SH-SY5Y (cell line): ENCODE results near the gene TUSC2.

Experiments
- GATA2 ChIP-seq: IDR thresholded peaks from 2 replicates; pipeline ENCODE4 v1.6.1; 2011; ENCODE audit warnings: mild to moderate bottlenecking, low read depth, low read length
- GATA3 ChIP-seq: IDR thresholded peaks from 2 replicates; pipeline ENCODE4 v1.6.1; 2011; ENCODE audit warnings: low read depth, mild to moderate bottlenecking, low read length, moderate library complexity

DNA sequence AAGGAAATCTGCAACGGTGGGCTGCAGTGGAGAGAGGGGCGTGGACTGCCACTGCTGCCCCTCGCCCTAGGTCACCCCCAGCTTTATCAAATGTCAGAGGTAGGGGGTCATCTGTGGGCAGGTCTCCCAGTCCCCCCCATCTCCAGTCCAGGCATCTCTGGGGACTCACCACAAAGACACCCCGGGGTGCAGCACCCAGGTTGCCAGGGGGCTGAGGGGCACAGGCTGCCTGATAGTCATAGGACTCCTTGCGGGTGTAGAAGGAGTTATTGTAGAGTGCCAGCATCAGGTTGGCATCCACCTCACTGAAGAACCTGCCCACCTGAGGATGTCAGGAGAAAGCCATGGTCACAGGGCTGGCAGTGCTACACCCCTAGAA, 37.8 kb upstream of the TUSC2 start:
- TF ChIP-seq GATA3: no peak
- no peak for TF ChIP-seq GATA2
